HG03354 (cell line): Measurements from ENCODE around the gene DIDO1.

Source experiments
- ATAC-seq: cut with Tn5 transposase; IDR thresholded peaks from one replicate; pipeline ENCODE4 v1.9.1; 2021; ENCODE audit warnings: mild to moderate bottlenecking; ENCODE audit not compliant: unreplicated experiment, poor library complexity, severe bottlenecking

The DIDO1 gene

DNA sequence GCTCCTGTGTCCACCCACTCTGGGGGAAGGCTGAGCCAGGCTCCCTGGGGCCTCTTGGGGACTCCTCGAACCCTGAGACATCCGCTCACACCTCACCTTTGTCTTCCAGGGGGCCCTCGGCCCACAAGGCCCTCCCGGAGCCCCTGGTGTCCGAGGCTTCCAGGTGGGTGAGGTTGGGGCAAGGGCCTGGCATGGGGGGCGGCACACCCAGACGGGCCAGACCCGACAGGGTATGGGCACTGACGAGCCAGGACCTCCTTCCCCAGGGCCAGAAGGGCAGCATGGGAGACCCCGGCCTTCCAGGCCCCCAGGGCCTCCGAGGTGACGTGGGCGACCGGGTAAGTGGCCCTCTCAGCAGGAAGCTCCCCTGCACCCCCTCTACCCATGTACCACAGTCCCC is 96.1 kb downstream of the DIDO1 start:
- ATAC-seq = no peak

DNA sequence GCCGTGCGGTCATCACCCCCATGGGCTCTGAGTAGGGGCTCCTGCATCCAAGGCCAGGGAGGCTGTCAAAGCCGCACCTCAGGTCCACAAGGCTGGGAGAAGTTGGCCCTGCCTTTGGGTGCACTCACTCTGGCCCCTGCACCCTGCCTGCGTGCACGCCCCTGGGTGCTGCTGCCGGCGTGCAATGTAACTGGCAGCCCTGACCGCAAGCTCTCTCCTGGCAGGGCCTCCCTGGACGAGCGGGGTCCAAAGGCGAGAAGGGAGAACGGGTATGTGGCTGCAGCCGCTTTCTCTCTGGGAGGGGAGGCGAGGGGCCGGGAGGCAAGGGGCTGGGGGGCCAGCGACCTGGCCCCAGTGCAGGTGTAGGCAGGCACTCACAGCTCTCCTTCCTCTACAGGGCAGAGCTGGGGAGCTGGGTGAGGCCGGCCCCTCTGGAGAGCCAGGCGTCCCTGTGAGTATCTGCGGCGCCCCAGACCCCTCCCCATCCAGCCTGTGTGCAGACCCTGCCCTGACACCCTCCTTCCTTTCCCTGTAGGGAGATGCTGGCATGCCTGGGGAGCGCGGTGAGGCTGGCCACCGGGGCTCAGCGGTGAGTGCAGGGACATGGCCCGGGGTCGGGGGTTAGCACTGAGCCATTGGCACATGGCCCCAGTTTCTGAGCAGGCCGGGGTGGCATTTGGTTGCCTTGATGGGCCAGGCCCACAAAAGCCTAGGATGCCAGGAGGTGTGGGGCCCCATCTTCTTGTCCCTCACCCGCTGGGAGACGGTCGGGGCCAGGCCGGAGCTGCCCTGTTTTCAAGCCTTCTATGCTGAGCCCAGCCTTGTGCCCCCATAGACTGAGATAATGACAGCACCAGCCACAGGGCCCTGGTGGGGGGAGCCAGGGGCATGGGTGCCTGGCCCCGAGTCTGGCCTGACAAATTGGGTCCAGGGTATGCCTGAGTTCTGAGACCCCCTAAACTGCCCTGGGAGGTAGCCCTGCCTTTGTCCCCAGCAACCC is 96.8 kb downstream of the DIDO1 start:
- no peak for ATAC-seq

DNA sequence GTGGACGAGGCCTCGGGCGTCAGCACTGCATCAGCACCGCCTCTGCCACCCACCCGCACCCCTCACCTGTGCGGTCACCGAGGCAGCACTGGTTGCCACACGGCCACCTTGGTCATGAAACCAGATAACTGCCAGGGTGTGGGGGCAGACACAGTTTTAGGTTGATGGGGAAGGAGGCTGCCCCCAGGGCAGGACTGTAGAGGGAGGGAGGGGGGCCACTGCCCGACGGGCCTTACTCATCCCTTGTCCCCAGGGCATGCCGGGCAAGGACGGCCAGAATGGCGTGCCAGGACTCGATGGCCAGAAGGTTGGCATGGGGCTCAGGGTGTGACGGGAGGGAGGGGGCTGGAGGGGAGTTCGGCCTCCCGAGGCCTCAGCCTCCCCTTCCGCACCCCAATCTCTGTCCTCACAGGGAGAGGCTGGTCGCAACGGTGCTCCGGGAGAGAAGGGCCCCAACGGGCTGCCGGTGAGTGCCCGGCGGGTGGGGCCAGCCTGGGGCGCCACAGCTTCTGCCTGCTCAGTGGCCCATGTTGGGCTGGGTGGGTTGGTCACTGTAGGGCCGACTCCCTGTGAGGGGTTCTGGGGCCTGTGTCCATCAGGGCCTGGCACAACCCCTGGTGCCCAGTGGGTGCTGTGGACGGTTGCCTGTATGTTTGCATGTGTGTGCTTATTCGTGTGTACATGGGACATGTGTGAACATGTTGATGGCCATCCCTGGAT is 97.6 kb downstream of the DIDO1 start:
- no peak for ATAC-seq

DNA sequence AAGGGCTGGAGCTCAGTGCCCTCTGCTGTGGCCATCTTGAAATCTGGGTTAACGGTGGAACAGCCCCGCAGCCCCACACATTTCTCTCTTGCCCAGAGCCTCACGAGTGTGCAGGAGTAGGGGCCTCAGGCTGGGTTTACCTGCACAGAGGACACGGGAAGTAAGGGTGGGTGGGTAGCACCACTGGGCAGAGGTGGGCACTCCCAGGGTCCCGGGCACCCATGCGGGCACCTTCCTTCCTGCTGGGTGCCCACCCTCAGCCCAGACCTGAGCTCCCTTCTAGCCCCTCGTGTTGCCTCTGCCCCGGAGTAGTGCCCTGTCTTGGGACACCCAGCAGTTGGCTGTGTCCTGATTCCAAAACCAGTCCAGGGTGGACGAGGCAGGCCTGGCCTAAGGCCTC is 98.3 kb downstream of the DIDO1 start:
- no peak for ATAC-seq
